ENCODE measurements around the gene CLN5.

CLN5 gene

GRCh38 chr13:77026861-77027621 is 35.2 kb downstream of the CLN5 start, which contains the start of gene FBXL3:
Gene FBXL3 (minus strand): TSS chr13:77027159. CDS start chr13:77021860, 5,299 bp downstream.
- H3K9me3 ChIP-seq (ENCODE audit: insufficient read depth, low read depth, low read length): no peaks in the 10 kb centered on the region
- no peak within 1 kb of the TSS for H3K27ac ChIP-seq (ENCODE audit: low read length)
- no peaks in the 10 kb centered on the region for H3K27me3 ChIP-seq (ENCODE audit: insufficient read depth, low read length)
- no peaks in the 10 kb centered on the region for H3K36me3 ChIP-seq (ENCODE audit: insufficient read depth, low read depth, low read length)
- peak within 1 kb of the TSS; percentile 84 for H3K4me3 ChIP-seq (ENCODE audit: low read length)
- H3K9ac ChIP-seq (ENCODE audit: low read depth, low read length): peak within 1 kb of the TSS; percentile 79; the same call in 1 of the 2 replicates
- peaks cover 14% of the 10 kb centered on the region; the same call in 1 of the 2 replicates for H3K4me1 ChIP-seq (ENCODE audit: insufficient read depth, low read length)

DNA sequence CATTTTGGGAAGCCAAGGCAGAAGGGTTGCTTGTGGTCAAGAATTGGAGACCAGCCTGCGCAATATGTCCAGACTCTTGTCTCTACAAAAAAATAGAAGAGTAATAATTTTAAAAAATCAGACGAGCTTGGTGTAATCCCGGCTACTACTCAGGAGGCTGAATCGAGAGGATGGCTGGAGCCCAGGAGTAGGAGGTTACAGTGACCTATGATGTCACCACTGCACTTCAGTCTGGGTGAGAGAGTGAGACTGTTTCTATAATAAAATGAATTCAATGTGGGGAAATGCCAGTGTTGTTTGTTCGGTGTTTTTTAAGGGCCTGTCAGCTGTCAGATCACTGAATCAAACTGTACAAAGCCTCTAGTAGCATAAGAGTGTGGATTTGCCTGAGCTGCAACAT is 36.3 kb downstream of the CLN5 start:
- H3K9me3 ChIP-seq (ENCODE audit: insufficient read depth, low read depth, low read length): no peaks in the 10 kb centered on the region
- peaks cover 14% of the 10 kb centered on the region; the same call in 1 of the 2 replicates for H3K4me1 ChIP-seq (ENCODE audit: insufficient read depth, low read length)
- H3K36me3 ChIP-seq (ENCODE audit: insufficient read depth, low read depth, low read length): no peaks in the 10 kb centered on the region
- peak overlapping the region; percentile 80 for H3K4me3 ChIP-seq (ENCODE audit: low read length)
- peak overlapping the region; percentile 74; the same call in 1 of the 2 replicates for H3K9ac ChIP-seq (ENCODE audit: low read depth, low read length)
- no peaks in the 10 kb centered on the region for H3K27me3 ChIP-seq (ENCODE audit: insufficient read depth, low read length)
- no peak overlapping the region for H3K27ac ChIP-seq (ENCODE audit: low read length)

- no peaks in the 10 kb centered on the region for H3K9me3 ChIP-seq (ENCODE audit: insufficient read depth, low read depth, low read length)
- no peak overlapping the region for H3K4me3 ChIP-seq (ENCODE audit: low read length)
- H3K27ac ChIP-seq (ENCODE audit: low read length): no peak overlapping the region
- no peak overlapping the region for H3K9ac ChIP-seq (ENCODE audit: low read depth, low read length)
- H3K36me3 ChIP-seq (ENCODE audit: insufficient read depth, low read depth, low read length): no peaks in the 10 kb centered on the region
- H3K27me3 ChIP-seq (ENCODE audit: insufficient read depth, low read length): no peaks in the 10 kb centered on the region
- peaks cover 14% of the 10 kb centered on the region; the same call in 1 of the 2 replicates for H3K4me1 ChIP-seq (ENCODE audit: insufficient read depth, low read length)
Measured at GRCh38 chr13:77029436-77029835, 37.6 kb downstream of the CLN5 start.

DNA sequence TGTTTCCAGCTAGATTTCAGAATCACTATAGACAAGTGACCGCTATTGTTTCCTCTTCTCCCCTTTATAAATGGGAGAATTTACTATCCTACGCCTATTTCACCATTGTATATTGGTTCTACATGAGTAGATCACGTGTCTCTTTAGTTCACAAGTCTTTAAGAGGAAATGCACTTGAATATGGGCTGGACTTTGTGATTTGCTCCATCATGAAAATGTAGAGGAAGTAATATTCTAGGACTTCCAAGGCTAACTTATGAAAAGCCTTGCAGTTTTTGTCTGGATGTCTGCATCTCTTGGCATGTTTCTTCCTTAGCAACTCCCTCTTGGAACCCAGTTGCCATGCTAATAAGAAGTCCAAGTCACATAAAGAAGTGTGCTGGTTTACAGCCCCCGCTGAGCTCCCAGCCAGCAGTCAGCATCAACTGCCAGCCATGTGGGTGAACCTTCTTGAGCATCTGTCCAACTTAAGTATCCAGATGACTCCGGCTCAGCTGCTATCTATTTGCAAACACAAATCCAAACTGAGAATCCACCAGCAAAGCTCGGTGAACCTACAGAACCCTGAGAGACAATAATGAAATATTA is 39.9 kb downstream of the CLN5 start:
- Histone ChIP-seq H3K4me1 (ENCODE audit: insufficient read depth, low read length) (peaks cover 10% of the 10 kb centered on the region; the same call in 1 of the 2 replicates), H3K36me3 (ENCODE audit: insufficient read depth, low read depth, low read length) (no peaks in the 10 kb centered on the region), H3K27me3 (ENCODE audit: insufficient read depth, low read length) (no peaks in the 10 kb centered on the region), H3K27ac (ENCODE audit: low read length) (no peak overlapping the region), H3K9ac (ENCODE audit: low read depth, low read length) (no peak overlapping the region), H3K4me3 (ENCODE audit: low read length) (no peak overlapping the region), H3K9me3 (ENCODE audit: insufficient read depth, low read depth, low read length) (no peaks in the 10 kb centered on the region)

GRCh38 chr13:77033717-77034302 is 41.9 kb downstream of the CLN5 start:
- no peak overlapping the region for H3K27ac ChIP-seq (ENCODE audit: low read length)
- no peaks in the 10 kb centered on the region for H3K27me3 ChIP-seq (ENCODE audit: insufficient read depth, low read length)
- no peaks in the 10 kb centered on the region for H3K4me1 ChIP-seq (ENCODE audit: insufficient read depth, low read length)
- no peak overlapping the region for H3K4me3 ChIP-seq (ENCODE audit: low read length)
- H3K9me3 ChIP-seq (ENCODE audit: insufficient read depth, low read depth, low read length): no peaks in the 10 kb centered on the region
- H3K9ac ChIP-seq (ENCODE audit: low read depth, low read length): no peak overlapping the region
- no peaks in the 10 kb centered on the region for H3K36me3 ChIP-seq (ENCODE audit: insufficient read depth, low read depth, low read length)

- Histone ChIP-seq H3K4me3 (ENCODE audit: low read length) (no peak overlapping the region), H3K9me3 (ENCODE audit: insufficient read depth, low read depth, low read length) (no peaks in the 10 kb centered on the region), H3K27me3 (ENCODE audit: insufficient read depth, low read length) (no peaks in the 10 kb centered on the region), H3K36me3 (ENCODE audit: insufficient read depth, low read depth, low read length) (no peaks in the 10 kb centered on the region), H3K4me1 (ENCODE audit: insufficient read depth, low read length) (no peaks in the 10 kb centered on the region), H3K27ac (ENCODE audit: low read length) (no peak overlapping the region), H3K9ac (ENCODE audit: low read depth, low read length) (no peak overlapping the region)
Measured at GRCh38 chr13:77034881-77035280, 43.0 kb downstream of the CLN5 start.

DNA sequence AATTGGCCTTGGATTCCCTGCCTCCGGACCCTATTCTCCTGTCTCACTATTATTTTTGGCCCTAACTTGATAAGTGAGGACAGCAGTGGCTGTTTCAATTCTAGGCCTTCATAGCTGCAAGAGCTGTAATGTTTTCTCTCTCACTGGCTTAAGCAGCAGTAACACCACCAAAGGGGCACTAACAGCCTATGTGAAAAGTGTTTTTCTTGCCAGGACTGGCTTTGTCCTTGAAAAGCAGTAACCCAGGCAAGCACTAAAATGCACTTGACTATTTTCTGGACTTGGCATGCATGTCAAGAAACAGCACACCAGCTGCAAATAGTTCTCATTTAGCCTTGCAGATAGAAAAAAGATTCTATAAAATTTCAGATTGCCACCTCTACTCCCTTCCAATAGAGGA is 44.4 kb downstream of the CLN5 start:
- Histone ChIP-seq H3K4me3 (ENCODE audit: low read length) (no peak overlapping the region), H3K36me3 (ENCODE audit: insufficient read depth, low read depth, low read length) (no peaks in the 10 kb centered on the region), H3K27ac (ENCODE audit: low read length) (no peak overlapping the region), H3K9me3 (ENCODE audit: insufficient read depth, low read depth, low read length) (no peaks in the 10 kb centered on the region), H3K27me3 (ENCODE audit: insufficient read depth, low read length) (no peaks in the 10 kb centered on the region), H3K4me1 (ENCODE audit: insufficient read depth, low read length) (no peaks in the 10 kb centered on the region), H3K9ac (ENCODE audit: low read depth, low read length) (no peak overlapping the region)

DNA sequence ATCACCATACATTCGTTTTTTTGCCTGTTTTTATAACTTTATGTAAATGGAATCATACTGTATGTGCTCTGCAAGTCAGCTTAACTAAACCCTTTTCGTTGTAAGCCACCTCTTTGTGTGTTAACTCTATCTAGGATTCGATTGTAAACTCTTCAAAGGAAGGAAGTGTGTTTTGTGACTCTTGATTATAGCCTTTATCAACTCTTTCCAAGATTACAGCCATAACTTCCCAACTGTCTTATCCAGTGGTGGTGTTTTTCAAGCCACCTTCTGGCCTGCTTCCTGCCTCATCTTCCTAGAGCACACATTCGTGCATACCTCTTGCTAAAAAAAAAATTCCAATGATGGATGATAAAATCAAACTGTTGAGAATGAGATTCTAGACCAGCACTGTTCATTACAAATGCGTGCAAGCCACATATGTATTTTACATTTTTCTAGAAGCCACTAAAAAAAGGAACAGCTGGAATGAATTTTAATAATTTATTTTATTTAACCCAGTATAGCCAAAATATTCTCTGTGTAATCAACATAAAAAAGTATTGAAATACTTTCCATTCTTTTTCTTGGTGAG is 47.1 kb downstream of the CLN5 start:
- Histone ChIP-seq H3K36me3 (ENCODE audit: insufficient read depth, low read depth, low read length) (no peaks in the 10 kb centered on the region), H3K27me3 (ENCODE audit: insufficient read depth, low read length) (no peaks in the 10 kb centered on the region), H3K9ac (ENCODE audit: low read depth, low read length) (no peak overlapping the region), H3K4me1 (ENCODE audit: insufficient read depth, low read length) (no peaks in the 10 kb centered on the region), H3K4me3 (ENCODE audit: low read length) (no peak overlapping the region), H3K27ac (ENCODE audit: low read length) (no peak overlapping the region), H3K9me3 (ENCODE audit: insufficient read depth, low read depth, low read length) (no peaks in the 10 kb centered on the region)

GRCh38 chr13:77040076-77040475 is 48.2 kb downstream of the CLN5 start:
- no peak overlapping the region for H3K9ac ChIP-seq (ENCODE audit: low read depth, low read length)
- no peak overlapping the region for H3K4me3 ChIP-seq (ENCODE audit: low read length)
- no peaks in the 10 kb centered on the region for H3K9me3 ChIP-seq (ENCODE audit: insufficient read depth, low read depth, low read length)
- H3K36me3 ChIP-seq (ENCODE audit: insufficient read depth, low read depth, low read length): peaks cover 7% of the 10 kb centered on the region
- H3K27ac ChIP-seq (ENCODE audit: low read length): no peak overlapping the region
- H3K4me1 ChIP-seq (ENCODE audit: insufficient read depth, low read length): no peaks in the 10 kb centered on the region
- H3K27me3 ChIP-seq (ENCODE audit: insufficient read depth, low read length): no peaks in the 10 kb centered on the region

- H3K36me3 ChIP-seq (ENCODE audit: insufficient read depth, low read depth, low read length): peaks cover 9% of the 10 kb centered on the region
- H3K9me3 ChIP-seq (ENCODE audit: insufficient read depth, low read depth, low read length): no peaks in the 10 kb centered on the region
- H3K4me3 ChIP-seq (ENCODE audit: low read length): no peak overlapping the region
- H3K4me1 ChIP-seq (ENCODE audit: insufficient read depth, low read length): no peaks in the 10 kb centered on the region
- H3K27ac ChIP-seq (ENCODE audit: low read length): no peak overlapping the region
- no peaks in the 10 kb centered on the region for H3K27me3 ChIP-seq (ENCODE audit: insufficient read depth, low read length)
- no peak overlapping the region for H3K9ac ChIP-seq (ENCODE audit: low read depth, low read length)
Measured at GRCh38 chr13:77040835-77041234, 49.0 kb downstream of the CLN5 start.

- Histone ChIP-seq H3K36me3 (ENCODE audit: insufficient read depth, low read depth, low read length) (peaks cover 9% of the 10 kb centered on the region), H3K4me3 (ENCODE audit: low read length) (no peak overlapping the region), H3K9ac (ENCODE audit: low read depth, low read length) (no peak overlapping the region), H3K27ac (ENCODE audit: low read length) (no peak overlapping the region), H3K4me1 (ENCODE audit: insufficient read depth, low read length) (no peaks in the 10 kb centered on the region), H3K27me3 (ENCODE audit: insufficient read depth, low read length) (no peaks in the 10 kb centered on the region), H3K9me3 (ENCODE audit: insufficient read depth, low read depth, low read length) (no peaks in the 10 kb centered on the region)
Measured at GRCh38 chr13:77042566-77043177, 50.8 kb downstream of the CLN5 start.
